Cardiac septum (tissue), 1 donor: Measurements from ENCODE around the gene DPT. TPM values are rescaled to one million over a fixed set of nuclear protein-coding genes. Genes with fewer than 3 reads are reported as not detected.

Experiments used
- DNase-seq: peaks from one replicate; pipeline ENCODE4 v3.0.0-alpha.2; 2020; ENCODE audit warnings: low spot score
- intact Hi-C: fragments of 100-400 bp; cut with DNase I; formaldehyde crosslinking; loops from one replicate; pipeline ENCODE4 v1.14.0; 2022
- total RNA-seq: library from RNA; stranded (reverse); fragmentation: NEBNext Ultra II Directional; extraction: Animal tissue kit (Norgen Biotek cat#: 25700); gene quantifications from one replicate; pipeline ENCODE4 v1.2.1, GENCODE V29; 2021
- donor health status: DM: no; HTN: no; CAD: no.

The DPT gene
- total RNA-seq, 1 donor from 2014 or later, result 32.1 TPM

DNA sequence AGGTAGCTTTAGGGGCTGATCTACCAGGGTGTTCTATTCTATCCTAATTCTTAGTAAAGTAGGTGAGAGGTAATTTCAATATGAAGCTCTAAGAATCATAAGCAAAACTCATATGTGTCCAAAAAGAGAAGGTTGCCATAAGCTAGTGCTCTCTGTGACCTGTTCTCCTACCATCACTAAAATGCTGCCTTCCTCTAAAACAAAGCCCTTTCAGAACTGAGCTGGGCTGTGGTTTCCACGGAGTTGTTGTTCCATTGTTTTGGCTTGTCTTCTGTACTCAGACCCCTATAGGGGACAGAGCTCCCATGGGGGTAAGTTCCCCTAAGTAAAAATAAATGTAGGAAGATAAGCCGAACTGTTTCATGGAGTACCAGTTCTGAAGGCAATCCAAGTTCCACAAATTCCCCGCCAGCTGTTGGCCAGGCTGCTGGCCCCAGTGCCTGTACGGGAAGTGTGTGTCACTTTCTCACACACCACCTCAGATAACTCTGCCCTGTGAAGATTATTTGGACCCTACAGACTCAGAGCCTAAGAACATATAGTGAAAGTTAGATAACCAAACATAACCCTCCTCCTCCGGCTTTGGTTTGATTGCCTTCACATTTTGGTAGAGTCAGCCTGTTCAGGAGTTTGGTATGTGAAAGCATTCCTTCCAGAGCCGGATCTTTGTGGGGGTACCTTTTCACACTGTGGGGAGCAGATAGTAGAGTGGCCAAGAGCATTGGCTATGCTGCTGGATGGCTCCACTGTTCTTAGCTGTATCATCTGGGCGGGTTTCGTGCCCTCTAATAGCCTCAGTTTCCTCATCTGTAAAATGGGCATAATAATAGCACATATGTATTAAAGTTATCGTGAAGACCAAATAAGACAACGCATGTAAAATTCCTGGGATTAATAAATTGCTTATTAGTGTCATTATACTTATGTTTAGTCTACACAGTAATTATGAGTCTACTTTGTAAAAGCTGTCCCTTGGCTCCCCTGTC, 10.8 kb downstream of the DPT start:
- no peak for DNase-seq
- intact Hi-C loops, result no loop called here

DNA sequence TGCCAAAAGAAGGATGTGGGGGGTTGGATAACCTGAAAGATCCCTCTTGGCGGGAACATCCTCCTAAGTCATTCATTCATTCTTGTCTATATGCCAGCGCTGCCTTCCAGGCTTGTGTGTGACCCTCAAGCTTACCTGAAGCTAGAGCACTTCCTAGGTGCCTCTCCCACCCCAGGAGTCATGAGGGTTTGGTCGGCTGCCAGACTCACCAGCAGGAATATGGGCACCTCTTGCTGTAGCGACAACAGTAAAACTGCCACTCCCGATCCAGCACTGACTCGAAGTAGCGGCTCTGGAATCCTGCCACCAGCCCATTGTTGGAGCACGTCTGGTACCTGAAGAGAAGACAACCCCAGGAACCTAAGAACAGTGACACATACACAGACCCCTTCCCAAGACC, 15.0 kb downstream of the DPT start:
- intact Hi-C loops, result loop anchor here (5.0 kb wide), 1 partner anchor 102 kb away; no protein-coding TSS in a partner anchor
- no peak for DNase-seq

DNA sequence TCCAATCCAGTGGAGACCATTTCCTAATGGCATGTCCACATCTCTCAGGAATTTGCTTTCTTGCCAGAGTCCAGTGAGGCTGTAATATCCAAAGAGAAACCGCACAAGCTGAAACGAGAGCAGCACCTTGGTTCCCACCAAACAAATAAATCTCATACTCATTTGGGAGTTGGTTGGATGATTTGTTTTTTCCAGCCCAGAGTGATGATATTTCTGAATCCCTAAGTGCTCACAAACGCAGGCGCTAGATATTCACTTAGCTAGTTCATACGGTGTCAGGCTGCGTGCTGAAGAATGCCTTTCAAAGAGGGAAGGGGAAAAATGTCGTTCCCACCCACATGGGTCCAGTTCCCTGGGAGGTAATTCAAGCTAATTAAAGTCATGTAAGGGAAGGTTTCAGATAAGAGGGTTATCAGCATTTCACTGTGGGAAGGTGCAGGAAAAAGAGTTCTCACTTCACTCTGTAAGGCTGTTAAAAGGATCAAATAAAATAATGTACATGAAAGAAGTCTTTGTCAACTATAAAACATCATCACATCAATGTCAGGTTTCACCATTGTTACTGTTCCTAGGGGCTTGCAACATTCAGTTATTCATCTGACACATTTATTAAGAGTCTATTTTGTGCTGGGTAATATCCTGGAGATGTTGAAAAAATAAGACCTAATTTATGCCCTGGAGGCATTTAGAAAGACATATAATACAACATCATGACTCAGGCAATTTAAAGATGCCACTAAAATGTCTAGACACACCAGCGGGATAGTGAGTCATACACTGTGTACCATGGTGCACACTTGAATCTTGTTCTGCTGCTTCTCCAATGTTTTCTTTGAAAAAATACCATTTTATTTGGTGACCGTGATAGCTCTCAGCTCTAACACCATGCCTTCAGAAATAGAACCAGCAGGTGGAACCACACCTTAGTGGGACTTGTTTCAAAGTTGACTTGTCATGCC, 19.3 kb downstream of the DPT start:
- no peak for DNase-seq
- intact Hi-C loops, result loop anchor here (5.0 kb wide), 1 partner anchor 97 kb away; no protein-coding TSS in a partner anchor

DNA sequence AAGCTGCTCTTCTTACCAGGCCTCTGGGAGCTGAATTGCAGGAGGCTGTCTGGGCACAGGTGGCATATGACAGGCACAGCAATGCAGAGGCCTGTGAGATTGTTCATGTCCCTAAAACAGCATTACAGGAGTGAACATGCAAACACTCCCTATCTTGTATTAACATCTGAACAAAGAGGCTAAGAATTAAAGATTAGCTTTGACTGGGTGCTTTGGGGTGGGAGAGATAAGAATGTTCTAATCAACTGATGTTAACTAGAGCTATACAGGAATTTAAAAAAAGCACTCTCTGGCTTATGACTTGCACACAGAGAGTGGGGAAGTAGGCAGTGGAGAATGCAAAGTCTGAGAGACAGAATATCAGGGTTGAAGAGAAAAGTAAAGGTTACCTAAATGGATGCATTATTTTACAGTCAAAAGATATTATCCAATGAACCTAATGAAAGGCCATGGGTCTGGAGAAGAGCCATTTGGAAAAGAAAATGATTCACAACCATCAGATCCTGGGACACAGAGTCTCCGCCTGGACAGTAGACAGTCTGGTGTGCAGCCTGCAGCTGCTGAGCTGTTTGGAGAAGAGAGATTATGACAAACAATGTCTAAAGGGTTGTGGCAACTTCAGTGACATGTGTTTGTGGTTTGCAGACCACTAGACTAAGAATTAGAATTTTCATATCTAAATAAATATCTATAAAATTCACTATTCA, 20.2 kb downstream of the DPT start:
- intact Hi-C loops, result no loop called here
- DNase-seq, result no peak

DNA sequence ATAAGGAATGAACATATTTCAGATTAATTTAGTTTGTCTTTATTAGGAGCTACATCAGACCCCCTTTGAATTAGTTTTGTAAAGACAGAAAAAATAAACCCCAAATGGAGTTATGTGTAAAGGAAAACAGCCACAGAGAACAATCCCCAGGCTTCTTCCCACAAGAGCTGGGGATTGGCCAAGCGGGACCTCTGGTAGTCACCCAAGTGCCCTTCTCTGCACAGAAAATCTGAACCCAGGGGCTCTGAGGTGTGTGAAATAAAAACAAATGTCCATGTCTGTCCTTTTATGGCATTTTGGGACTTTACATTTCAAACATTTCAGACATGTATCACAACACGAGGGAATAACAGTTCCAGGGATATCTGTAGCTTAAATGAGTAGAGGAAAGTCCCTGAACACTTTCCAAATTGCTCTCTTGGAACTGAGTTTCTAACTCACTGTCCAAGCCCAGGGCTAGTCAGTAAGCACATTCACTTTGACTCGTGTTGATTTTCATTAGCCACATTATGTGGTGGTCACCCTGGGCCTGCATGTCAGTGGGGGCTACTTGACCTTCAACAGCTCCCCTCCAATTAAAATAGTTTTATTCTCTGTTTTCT, 22.5 kb downstream of the DPT start:
- no peak for DNase-seq
- intact Hi-C loops, result no loop called here

DNA sequence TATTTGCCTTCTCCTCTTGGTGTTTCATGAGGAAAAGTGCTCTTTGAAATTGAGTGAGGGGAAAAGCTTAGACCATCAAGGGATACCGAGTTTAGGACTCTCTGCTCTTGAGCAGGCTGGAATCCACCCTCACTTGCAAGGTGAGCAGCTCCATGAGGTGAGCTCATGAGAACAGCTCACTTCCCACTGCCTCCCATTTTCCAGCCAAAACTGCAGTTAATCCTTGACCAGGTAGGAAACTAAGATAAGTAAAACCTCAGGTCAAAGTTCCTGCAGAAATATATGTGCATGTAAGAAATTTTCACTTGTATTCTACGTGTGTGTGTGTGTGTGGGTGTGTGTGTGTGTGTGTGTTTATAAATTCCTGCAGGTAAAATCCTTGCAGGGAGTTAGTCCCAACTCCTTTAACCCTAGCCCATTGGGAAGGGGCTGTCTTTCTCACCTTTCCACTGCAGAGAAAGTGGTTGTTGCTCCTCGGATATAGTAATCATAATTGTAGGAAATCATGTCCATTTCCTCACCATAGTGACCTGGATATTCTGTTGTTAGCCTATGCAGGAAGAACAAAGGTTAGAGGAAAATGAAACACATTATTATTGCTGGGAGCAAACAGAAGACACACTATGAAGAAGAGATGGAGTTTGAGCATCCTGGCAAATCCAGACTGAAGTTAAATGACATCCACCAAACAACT, 28.3 kb downstream of the DPT start:
- intact Hi-C loops, result no loop called here
- DNase-seq, result no peak

DNA sequence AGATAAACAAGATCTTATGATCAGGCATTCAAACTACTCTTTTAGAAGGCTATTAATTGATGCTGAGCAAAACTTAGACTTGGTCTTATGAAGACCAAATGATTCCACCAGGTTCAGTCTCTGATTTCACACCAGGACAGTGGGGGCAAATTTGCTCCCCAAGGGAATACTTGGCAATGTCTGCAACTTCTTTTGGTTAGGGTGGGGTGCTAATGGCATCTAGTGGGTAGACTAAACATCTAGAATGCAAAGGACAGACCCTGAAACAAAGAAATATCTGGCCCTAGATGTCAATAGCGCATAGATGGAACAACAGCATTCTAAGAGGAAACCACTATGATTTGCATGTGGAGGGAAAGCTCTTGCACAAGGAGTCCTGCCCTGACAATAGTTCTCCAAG, 30.6 kb downstream of the DPT start:
- intact Hi-C loops, result no loop called here
- no peak for DNase-seq

DNA sequence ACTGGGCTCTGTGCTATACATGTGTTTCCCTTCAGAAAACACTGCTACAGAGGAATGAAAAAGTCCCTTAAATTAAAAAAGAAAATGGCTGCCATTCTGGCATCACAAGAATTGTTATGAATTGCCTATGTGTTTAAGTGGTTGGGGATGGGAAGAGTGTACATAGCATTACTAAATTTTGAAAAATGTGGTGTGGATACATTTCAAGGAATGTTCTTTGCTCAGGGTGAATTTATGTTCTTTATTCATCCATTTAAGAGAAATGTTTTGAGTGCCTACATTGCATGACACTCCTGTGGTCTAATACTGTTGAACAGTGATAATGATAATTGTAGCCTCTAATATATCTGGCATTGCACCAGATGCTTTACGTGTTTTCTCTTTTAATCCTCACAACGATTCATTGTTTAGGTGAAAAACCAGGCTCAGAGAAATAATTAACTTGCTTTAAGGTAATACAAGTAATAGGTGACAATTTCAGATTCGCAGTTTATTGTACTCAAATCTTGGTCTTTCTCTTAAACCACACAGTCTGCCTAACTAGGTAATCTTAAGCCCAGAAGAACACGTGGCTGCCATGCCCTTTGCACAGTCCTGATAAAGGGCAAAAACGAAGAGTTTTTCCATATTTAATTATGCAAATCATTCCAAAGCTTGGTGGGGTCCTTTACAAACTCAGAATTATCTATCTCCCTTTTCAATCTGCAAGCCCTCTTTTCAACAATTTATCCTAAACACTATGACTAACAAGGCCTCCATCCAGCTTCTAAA, 31.5 kb downstream of the DPT start:
- DNase-seq, result no peak
- intact Hi-C loops, result no loop called here

DNA sequence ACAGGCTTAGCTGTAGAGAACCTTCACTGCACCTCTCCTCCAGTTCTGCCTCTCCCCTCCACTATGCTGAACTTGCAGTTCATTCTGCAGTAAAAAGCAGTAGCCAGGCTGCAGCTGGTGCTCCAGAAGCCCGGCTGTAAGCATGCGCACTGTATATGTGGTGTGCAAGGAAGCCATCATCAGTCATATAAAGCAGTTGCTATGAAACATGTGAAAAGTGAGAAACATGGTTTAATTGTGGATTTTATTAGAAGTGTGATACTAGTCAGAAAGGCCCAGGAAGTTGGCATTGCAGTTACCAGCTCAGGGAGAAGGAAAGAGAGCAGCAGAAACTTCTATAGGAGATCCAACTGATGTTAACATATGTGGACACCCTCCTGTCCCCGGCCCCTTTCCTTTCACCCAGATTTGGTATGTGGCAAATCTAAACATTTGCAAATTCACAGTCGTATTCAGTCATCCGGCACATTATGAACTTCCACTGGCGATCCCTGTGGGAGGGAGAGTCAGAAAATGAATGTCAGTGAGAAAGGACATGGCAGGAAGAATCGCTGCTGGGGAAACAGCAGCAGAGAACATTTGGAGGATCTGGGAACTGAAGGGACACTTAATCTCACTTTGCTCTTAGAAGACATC, 32.8 kb downstream of the DPT start:
- intact Hi-C loops, result no loop called here
- DNase-seq, result no peak

DNA sequence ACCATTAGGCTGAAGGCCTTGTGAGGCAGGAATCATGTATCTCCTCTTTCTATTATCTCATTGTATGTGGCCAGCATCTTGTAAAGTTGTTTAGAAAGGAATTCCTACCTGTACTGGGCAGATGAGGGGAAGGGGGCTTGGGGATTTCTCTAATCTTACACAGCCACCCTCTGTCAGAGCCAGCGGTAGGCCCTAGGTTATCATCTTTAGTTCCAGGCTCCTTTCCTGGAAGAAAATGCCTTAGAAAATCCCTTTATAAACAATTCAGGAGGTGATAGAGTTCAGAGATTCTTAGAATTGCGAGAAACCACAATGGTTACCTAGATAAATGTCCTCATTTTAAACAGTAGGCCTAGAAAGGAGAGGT, 35.2 kb downstream of the DPT start:
- no peak for DNase-seq
- intact Hi-C loops, result no loop called here

DNA sequence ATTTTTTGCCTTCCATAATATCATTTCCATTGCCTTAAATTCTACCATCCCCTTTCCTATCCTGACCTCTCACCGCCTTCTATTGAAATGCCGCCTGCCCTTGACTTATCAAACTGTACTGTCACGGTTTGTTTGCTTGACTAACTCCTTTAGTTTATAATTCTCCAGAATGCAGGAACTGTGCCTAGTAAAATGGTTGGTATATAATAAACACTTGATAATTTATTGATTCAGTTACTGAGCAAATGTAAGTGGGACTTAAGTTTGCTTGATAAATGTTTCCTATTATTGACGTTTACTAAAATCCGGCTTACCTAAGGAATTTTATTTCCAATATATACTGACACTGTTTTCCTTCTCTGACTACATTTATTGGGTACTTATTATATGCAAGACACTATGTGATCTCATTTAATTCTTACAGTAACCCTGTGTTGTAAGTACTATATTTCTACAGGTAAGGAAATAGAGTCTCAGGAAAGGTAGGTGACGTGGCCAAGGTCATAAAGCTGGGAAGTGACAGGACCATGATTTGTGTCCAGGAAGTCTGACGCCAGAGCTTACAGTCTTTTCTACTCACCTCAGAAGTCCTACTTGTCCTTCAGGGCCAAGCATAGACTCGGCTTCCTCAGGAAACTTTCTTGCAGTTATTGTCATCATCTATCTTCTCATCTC, 35.7 kb downstream of the DPT start:
- intact Hi-C loops, result no loop called here
- no peak for DNase-seq

DNA sequence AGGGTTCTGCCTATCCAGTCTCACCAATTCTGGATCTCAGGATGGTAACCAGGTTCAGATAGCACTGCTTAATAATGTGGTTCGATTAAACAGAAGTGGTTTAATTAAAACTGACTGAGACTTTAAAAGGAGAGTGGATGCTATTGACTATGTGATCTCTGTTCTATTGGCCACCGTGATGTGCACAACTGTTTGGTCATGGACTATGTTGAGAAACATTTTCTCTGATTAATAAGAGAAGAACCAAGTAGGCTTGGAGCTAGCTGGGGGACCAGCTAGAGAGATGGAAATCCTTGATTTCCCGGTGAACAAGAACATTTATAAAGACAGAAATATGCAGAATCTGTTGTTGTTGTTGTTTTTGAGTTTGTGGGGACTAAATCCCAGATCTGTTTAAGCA, 36.5 kb downstream of the DPT start:
- intact Hi-C loops, result no loop called here
- DNase-seq, result no peak

DNA sequence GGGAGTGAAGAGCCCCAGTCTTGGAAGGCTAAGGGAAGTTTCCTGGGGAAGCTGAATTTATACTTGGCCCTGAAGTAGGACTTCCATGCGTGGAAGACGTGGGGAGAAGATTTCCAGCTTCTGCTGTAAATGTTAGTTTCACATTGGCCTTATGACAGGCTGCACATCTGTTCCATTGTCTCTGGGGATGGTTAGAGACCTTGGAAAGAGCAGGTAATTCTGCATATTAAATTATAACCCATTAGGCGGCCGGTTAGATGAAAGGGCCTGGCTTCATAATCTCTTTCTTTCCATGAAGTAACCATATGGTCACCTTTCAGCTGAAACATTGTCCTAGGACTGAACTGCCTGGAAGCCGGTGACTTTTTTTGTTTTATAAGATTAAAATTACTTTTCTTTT, 37.5 kb downstream of the DPT start:
- intact Hi-C loops, result no loop called here
- DNase-seq, result no peak

DNA sequence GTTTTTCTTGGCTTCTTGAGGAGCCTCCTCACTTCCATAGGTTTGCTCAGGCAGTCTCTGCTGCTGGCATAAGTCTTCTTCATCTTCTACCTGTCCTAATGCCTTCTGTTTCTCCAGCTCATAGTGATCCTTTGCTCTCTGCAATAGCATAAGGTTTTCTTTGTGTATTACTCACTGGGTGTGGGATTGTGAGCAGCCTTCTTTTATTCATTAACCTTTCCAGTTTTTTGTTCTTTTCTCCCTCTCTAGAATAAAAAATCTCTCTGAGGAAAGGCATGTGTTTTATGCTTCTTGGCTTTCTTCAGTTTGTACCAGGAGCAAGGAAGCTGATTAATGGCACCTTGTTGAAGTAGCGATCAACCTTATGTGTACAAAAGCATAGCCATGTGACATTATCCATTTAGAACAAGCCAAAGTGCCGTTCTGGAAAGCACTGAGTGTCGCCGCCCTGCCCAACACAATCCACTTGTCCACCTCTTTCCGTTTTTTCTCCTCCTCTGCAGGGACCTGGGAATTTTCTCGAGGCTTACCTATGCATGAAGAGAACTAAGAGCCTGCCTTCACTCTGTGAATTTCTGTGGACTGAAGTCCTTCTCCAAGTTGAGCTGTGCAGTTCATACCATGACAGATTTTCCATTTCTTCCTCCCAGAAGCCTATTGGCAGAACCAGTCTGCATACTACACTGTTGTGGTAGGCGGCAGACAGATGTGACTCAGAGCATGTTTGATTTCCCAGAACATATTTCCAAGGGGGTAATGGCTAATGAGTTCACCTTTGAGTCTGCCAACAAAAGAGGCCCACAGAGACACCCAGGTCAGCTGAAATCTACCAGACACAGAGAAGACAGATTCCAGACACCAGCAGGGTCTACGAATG, 39.0 kb downstream of the DPT start:
- DNase-seq, result no peak
- intact Hi-C loops, result no loop called here

DNA sequence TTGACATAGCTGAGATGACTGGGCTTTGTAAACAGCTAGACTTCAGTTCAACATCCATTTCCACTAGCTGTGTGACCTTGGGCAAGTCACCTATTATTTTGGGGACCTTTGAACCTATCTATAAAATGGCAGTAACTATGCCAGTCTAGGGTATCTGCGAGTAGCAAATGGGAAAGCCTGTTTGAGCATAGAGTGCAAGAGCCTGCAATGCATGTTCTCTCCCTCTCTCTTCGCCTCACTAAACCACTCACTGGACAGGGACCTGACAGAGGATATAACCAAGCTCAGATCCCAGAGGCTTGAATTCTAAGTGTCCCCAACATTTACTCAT, 39.7 kb downstream of the DPT start:
- intact Hi-C loops, result no loop called here
- DNase-seq, result no peak

DNA sequence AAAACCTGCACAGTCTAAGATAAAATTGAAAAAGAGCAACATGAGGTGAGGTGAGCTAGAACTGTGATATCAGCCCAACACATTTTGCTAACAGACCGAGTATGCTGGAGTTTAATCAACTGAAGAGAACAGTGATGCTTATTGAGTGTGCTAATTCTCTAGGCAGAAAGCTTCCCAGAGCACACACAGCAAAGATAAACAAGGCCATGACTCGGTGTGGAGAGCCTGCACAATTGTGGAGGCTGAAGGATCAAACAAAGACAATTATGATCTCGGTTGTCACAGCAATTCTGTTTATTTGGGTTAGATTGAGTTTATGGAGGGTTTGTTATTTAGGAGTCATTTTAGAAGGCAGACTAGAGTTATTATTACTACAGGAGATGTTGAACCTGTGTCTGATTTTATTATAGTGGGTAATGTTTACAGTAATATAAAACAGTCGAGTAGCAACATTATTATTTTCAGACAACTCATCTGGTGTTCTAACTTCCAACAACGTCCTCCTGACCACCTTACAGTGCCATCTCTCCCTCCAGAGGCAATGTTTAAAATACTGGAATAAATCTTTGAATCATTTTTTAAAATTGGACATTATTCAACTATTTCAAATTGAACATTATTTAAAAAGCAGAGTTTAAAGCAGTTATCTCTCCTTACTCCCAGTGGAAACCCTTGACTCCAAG, 40.2 kb downstream of the DPT start:
- intact Hi-C loops, result no loop called here
- no peak for DNase-seq
